ENCODE results near the gene ABCC11.

DNA sequence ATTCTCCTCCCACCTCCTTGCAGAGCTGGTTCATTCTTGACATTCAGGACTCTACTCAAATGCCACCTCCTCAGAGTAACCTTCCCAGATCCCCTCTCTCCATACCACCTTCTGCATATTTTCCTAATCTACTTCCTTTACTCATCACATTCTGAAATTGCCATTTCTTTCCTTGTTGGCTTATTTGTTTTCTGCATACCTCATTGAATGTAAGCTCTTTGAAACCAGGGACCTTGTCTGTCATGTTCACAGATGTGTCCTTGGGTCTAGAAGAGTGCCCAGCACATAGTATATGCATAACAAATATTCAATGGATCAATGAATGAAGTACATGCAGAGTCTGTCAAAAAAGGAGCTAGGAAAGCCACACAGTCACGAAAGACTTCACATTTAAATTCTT, 11.1 kb downstream of the ABCC11 start:
- TF ChIP-seq, protein P1, sequence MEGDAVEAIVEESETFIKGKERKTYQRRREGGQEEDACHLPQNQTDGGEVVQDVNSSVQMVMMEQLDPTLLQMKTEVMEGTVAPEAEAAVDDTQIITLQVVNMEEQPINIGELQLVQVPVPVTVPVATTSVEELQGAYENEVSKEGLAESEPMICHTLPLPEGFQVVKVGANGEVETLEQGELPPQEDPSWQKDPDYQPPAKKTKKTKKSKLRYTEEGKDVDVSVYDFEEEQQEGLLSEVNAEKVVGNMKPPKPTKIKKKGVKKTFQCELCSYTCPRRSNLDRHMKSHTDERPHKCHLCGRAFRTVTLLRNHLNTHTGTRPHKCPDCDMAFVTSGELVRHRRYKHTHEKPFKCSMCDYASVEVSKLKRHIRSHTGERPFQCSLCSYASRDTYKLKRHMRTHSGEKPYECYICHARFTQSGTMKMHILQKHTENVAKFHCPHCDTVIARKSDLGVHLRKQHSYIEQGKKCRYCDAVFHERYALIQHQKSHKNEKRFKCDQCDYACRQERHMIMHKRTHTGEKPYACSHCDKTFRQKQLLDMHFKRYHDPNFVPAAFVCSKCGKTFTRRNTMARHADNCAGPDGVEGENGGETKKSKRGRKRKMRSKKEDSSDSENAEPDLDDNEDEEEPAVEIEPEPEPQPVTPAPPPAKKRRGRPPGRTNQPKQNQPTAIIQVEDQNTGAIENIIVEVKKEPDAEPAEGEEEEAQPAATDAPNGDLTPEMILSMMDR (IDR thresholded peaks at IDR 0.05): no peak
- TF ChIP-seq POLR2A (IDR thresholded peaks at IDR 0.05): no peak

Data from lower leg skin (tissue), 3 donors.